HEK293 (cell line): ENCODE results near the gene TXNL1.

Experiments
- CTCF ChIA-PET: fragments of 350-600 bp; formaldehyde crosslinking; extraction: SDS; loops from one replicate; lab custom pipeline; 2021; ENCODE audit warnings: antibody characterized with exemption; lab: Yijun Ruan, JAX
- POLR2A ChIA-PET: fragments of 300-600 bp; formaldehyde crosslinking; extraction: SDS; loops from one replicate; lab custom pipeline; 2020; ENCODE audit warnings: antibody characterized with exemption, inconsistent platforms; lab: Yijun Ruan, JAX
- H3K27ac ChIP-seq: fragments of 200-500 bp; sonication (Bioruptor generic); 2 replicates; pipeline ENCODE4 v1.5.1; 2014; ENCODE audit warnings: low read depth, low read length, control low read depth, inconsistent platforms; ENCODE audit errors: extremely low read depth
- H3K36me3 ChIP-seq, 2 experiments: fragments of 200-500 bp in 1 of 2; sonication (Bioruptor generic) in 1 of 2; 1 replicate in 1 of 2; 2 replicates in 1 of 2; pipeline ENCODE4 v1.5.1; 2014 to 2017; ENCODE audit warnings: inconsistent platforms in 2 of 2, low read length in 2 of 2; ENCODE audit not compliant: control insufficient read depth in 2 of 2, insufficient read depth in 1 of 2
- H3K4me1 ChIP-seq: fragments of 200-500 bp; sonication (Bioruptor generic); 2 replicates; pipeline ENCODE4 v1.5.1; 2014; ENCODE audit warnings: mild to moderate bottlenecking, low read length, inconsistent platforms; ENCODE audit not compliant: control insufficient read depth, insufficient read depth
- H3K4me3 ChIP-seq: 2 replicates; pipeline ENCODE4 v1.5.1; 2011; ENCODE audit warnings: low read depth, mild to moderate bottlenecking, control low read depth, low read length, moderate library complexity
- H3K9me3 ChIP-seq: fragments of 200-500 bp; sonication (Bioruptor generic); 2 replicates; pipeline ENCODE4 v1.5.1; 2014; ENCODE audit warnings: low read depth, low read length, inconsistent platforms; ENCODE audit not compliant: control insufficient read depth, insufficient read depth
- GLIS1 ChIP-seq: fragments of 450-650 bp; formaldehyde crosslinking; IDR thresholded peaks from 2 replicates; pipeline ENCODE4 v1.5.1; 2016; ENCODE audit warnings: missing biosample characterization, missing genetic modification characterization
- MYNN ChIP-seq: fragments of 450-650 bp; formaldehyde crosslinking; IDR thresholded peaks from 2 replicates; pipeline ENCODE4 v1.5.1; 2016; ENCODE audit warnings: missing biosample characterization, missing genetic modification characterization, borderline replicate concordance
- SCRT2 ChIP-seq: fragments of 450-650 bp; formaldehyde crosslinking; IDR thresholded peaks from 2 replicates; pipeline ENCODE4 v1.5.1; 2016; ENCODE audit warnings: missing biosample characterization, missing genetic modification characterization
- TRIM28 ChIP-seq: IDR thresholded peaks from 2 replicates; pipeline ENCODE4 v1.6.1; 2011; ENCODE audit warnings: low read length, control low read depth, borderline replicate concordance
- ZBTB10 ChIP-seq: fragments of 450-650 bp; formaldehyde crosslinking; IDR thresholded peaks from 2 replicates; pipeline ENCODE4 v1.5.1; 2016; ENCODE audit warnings: missing biosample characterization, missing genetic modification characterization
- ZBTB11 ChIP-seq: fragments of 450-650 bp; formaldehyde crosslinking; conservative IDR thresholded peaks from 2 replicates; pipeline ENCODE4 v1.5.1; 2016; ENCODE audit warnings: low read depth, missing biosample characterization, missing genetic modification characterization
- ZBTB20 ChIP-seq: fragments of 450-650 bp; formaldehyde crosslinking; IDR thresholded peaks from 2 replicates; pipeline ENCODE4 v1.5.1; 2016; ENCODE audit warnings: missing biosample characterization, missing genetic modification characterization
- ZBTB21 ChIP-seq: fragments of 450-650 bp; formaldehyde crosslinking; IDR thresholded peaks from 2 replicates; pipeline ENCODE4 v1.5.1; 2017; ENCODE audit warnings: missing biosample characterization, missing genetic modification characterization
- ZFP41 ChIP-seq: fragments of 450-650 bp; formaldehyde crosslinking; IDR thresholded peaks from 2 replicates; pipeline ENCODE4 v1.5.1; 2016; ENCODE audit warnings: missing biosample characterization, missing genetic modification characterization, borderline replicate concordance
- ZNF132 ChIP-seq: fragments of 450-650 bp; formaldehyde crosslinking; IDR thresholded peaks from 2 replicates; pipeline ENCODE4 v1.5.1; 2017; ENCODE audit warnings: missing biosample characterization, missing genetic modification characterization, borderline replicate concordance
- ZNF202 ChIP-seq: fragments of 450-650 bp; formaldehyde crosslinking; IDR thresholded peaks from 2 replicates; pipeline ENCODE4 v1.5.1; 2016; ENCODE audit warnings: missing biosample characterization, missing genetic modification characterization, borderline replicate concordance
- ZNF391 ChIP-seq: fragments of 450-650 bp; formaldehyde crosslinking; IDR thresholded peaks from 2 replicates; pipeline ENCODE4 v1.5.1; 2016; ENCODE audit warnings: low read depth, missing biosample characterization, missing genetic modification characterization, borderline replicate concordance
- ZNF416 ChIP-seq: fragments of 450-650 bp; formaldehyde crosslinking; IDR thresholded peaks from 2 replicates; pipeline ENCODE4 v1.5.1; 2016; ENCODE audit warnings: missing biosample characterization, missing genetic modification characterization
- ZNF610 ChIP-seq: fragments of 450-650 bp; formaldehyde crosslinking; IDR thresholded peaks from 2 replicates; pipeline ENCODE4 v1.5.1; 2016; ENCODE audit warnings: missing biosample characterization, missing genetic modification characterization, borderline replicate concordance
- ZNF624 ChIP-seq: fragments of 450-650 bp; formaldehyde crosslinking; IDR thresholded peaks from 2 replicates; pipeline ENCODE4 v1.5.1; 2017; ENCODE audit warnings: missing biosample characterization, missing genetic modification characterization
- ZNF785 ChIP-seq: fragments of 450-650 bp; formaldehyde crosslinking; IDR thresholded peaks from 2 replicates; pipeline ENCODE4 v1.5.1; 2016; ENCODE audit warnings: missing biosample characterization, missing genetic modification characterization
- ZNF792 ChIP-seq: fragments of 450-650 bp; formaldehyde crosslinking; IDR thresholded peaks from 2 replicates; pipeline ENCODE4 v1.5.1; 2016; ENCODE audit warnings: missing biosample characterization, missing genetic modification characterization
- ZSCAN23 ChIP-seq: fragments of 450-650 bp; formaldehyde crosslinking; IDR thresholded peaks from 2 replicates; pipeline ENCODE4 v1.5.1; 2016; ENCODE audit warnings: missing biosample characterization, missing genetic modification characterization

Gene TXNL1

GRCh38 chr18:56550121-56550520, 88.3 kb downstream of the TXNL1 start:
- CTCF ChIA-PET: interaction anchor here (0.5 kb wide), 1 partner anchor 15 kb away, joined by 3 read pairs; no protein-coding TSS in a partner anchor
- H3K4me3 ChIP-seq: no peak overlapping the region
- POLR2A ChIA-PET: no interaction called here
- H3K27ac ChIP-seq: no peak overlapping the region
- no peaks in the 10 kb centered on the region for H3K36me3 ChIP-seq
- no peaks in the 10 kb centered on the region for H3K4me1 ChIP-seq
- TF ChIP-seq ZNF391 (no peak), GLIS1 (tag by site-specific recombination) (no peak), ZFP41 (tag by site-specific recombination) (no peak), ZBTB21 (tag by site-specific recombination) (no peak), ZNF792 (tag by site-specific recombination) (no peak), ZNF624 (tag by site-specific recombination) (no peak), TRIM28 (no peak), ZNF610 (no peak), ZBTB10 (tag by site-specific recombination) (no peak), ZNF202 (tag by site-specific recombination) (no peak), ZNF132 (tag by site-specific recombination) (no peak), ZNF416 (no peak), ZNF785 (tag by site-specific recombination) (no peak), MYNN (tag by site-specific recombination) (no peak), SCRT2 (no peak), ZSCAN23 (tag by site-specific recombination) (no peak), ZBTB20 (tag by site-specific recombination) (no peak), ZBTB11 (tag by site-specific recombination) (no peak)
- TF ChIP-seq, all 188 proteins: peak for 0
- H3K9me3 ChIP-seq: no peaks in the 10 kb centered on the region
